Memory B cell (primary cell): Measurements from ENCODE around the gene MED26.

ENCODE experiments used
- ATAC-seq: fragments of 150-1000 bp; cut with Tn5 transposase; 2 replicates; pipeline ENCODE4 v1.10.0; 2021; ENCODE audit warnings: low read depth, mild to moderate bottlenecking, moderate library complexity
- DNase-seq, 2 donors: peaks; one replicate each; pipeline ENCODE4 v3.0.0; 2022; ENCODE audit warnings: low spot score in 2 of 2
- H3K27ac Mint-ChIP-seq: one replicate; pipeline ENCODE4 v1.8.0; 2022; ENCODE audit warnings: mild to moderate bottlenecking, moderate library complexity, mixed read lengths
- H3K27me3 Mint-ChIP-seq: one replicate; pipeline ENCODE4 v1.8.0; 2022; ENCODE audit warnings: mixed read lengths
- H3K36me3 Mint-ChIP-seq: one replicate; pipeline ENCODE4 v1.8.0; 2022; ENCODE audit warnings: mild to moderate bottlenecking, mixed read lengths
- H3K4me1 Mint-ChIP-seq: one replicate; pipeline ENCODE4 v1.8.0; 2022; ENCODE audit warnings: mixed read lengths
- H3K4me3 Mint-ChIP-seq: one replicate; pipeline ENCODE4 v1.8.0; 2022; ENCODE audit warnings: mild to moderate bottlenecking, moderate library complexity, mixed read lengths
- H3K9me3 Mint-ChIP-seq: one replicate; pipeline ENCODE4 v1.8.0; 2022; ENCODE audit warnings: mixed read lengths

The MED26 gene

DNA sequence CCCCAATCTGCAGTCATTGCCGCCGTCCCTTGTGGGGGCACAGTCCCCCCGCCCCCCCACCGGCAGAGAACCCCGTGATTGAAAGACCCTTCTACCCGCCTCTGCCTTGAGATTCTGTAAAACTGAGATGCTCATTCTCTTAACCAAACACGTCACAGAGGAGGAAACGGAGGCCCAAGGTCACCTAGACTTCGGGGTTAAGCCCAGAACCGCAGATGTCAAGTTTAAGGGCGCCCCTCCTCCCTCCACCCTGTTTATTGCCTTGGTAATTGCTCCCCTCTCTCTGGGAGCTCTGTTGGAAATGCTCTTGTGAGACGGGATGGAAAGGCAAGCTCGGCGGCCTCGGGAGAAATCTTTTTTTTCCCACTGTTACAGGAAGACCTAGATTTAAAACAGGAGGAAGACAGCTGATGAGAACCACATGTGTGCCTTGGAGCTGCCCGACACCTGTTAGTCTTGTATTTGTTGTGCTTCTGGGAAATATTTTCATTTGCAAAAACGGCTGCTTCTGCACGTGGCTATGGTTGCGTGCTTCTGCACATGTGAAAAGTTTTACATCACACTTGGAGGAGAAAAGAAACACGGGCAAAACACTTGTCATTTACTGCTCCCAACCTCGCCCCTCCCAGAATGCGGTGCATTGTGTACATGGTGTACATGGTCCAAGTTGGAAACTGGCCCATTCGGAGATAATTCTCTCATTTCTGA, 1.1 kb upstream of the MED26 start:
- Mint-ChIP-seq H3K4me1 (peaks cover 26% of the 10 kb centered on the region), H3K4me3 (peak overlapping the region; percentile 97), H3K36me3 (peaks cover 8% of the 10 kb centered on the region), H3K9me3 (no peaks in the 10 kb centered on the region), H3K27me3 (no peaks in the 10 kb centered on the region), H3K27ac (peak overlapping the region; percentile 94)
- DNase-seq (peak in 1 of 2 donors; percentile 29), ATAC-seq (peak; percentile 7)

DNA sequence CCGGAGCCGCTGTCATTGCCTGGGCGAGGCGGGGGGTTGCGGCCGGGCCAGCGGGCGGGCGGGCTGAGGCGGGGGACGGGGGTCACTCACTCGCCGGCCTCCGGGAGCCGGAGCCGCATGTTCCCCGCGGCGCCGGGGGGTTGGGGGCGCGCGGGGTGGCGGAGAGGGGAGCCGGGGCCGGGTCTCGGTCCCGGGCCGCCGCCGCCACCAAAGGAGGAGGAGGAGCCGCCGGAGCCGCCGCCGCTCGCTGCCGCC, 149 bp downstream of the MED26 start:
- Mint-ChIP-seq H3K27me3 (no peaks in the 10 kb centered on the region), H3K4me3 (peak overlapping the region; percentile 97), H3K27ac (peak overlapping the region; percentile 94), H3K4me1 (peaks cover 30% of the 10 kb centered on the region), H3K36me3 (peaks cover 8% of the 10 kb centered on the region), H3K9me3 (no peaks in the 10 kb centered on the region)
- DNase-seq, result no peak
- no peak for ATAC-seq

DNA sequence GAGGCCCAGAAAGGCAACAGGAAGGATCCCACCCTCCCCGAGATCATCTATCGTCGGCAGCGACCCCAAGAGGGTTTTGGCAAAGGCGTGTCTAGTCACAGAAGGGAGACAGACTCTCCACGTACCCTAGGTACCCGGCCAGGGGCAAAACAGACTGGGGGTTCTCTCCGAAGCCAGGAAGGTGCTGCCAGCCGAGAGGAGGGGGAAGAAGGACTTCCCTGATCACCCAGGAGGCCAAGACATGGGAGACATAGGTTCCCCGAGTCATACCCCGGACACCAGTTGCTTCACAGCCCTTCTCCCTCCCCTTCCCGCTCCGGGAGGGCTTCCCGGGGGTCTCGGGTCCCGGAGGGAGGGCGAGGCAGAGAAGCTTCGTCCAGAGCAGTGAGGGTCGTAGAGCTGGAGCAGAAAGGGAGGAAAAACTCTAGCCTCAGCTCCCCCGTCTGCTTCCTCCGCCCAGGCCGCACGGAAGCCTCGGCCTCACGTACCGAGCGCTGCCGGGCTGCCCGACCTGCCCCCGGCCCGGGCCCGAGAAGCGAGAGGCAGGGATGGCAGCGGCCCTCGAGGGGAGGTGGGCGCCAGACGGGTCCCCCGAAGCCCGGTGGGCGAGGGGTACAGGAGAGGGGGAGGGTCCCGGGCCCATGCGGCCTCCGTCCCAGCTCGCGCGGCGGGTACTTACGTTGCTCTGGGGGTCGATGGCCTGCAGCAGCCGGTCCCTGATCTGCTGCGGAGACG, 644 bp downstream of the MED26 start:
- H3K36me3 Mint-ChIP-seq, result peaks cover 8% of the 10 kb centered on the region
- DNase-seq, result peak; percentile 27 to 28
- peak overlapping the region; percentile 91 for H3K4me3 Mint-ChIP-seq
- H3K27ac Mint-ChIP-seq, result peak overlapping the region; percentile 82
- no peaks in the 10 kb centered on the region for H3K9me3 Mint-ChIP-seq
- no peak for ATAC-seq
- H3K4me1 Mint-ChIP-seq, result peaks cover 30% of the 10 kb centered on the region
- H3K27me3 Mint-ChIP-seq, result no peaks in the 10 kb centered on the region

DNA sequence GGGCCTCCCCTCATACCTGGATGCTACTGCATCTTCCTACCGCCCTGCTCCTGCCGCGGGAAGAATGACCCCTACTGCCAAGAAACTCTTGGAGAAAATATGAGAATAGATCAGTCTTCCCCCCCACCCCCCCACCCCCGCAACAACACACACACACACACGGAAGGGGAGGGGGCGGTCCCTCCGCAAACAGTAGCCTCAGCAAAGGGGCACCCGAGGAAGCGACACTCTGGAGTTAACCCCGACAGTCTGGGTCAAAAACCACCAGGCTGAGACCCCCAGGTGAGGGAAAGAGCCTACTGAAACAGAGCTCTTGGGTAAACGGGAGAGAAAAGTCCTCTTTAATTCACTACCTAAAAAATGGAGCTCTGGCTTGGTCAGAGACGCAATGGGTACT, 1.2 kb downstream of the MED26 start:
- H3K36me3 Mint-ChIP-seq, result peaks cover 6% of the 10 kb centered on the region
- DNase-seq, result no peak
- peak overlapping the region; percentile 91 for H3K4me3 Mint-ChIP-seq
- peaks cover 31% of the 10 kb centered on the region for H3K4me1 Mint-ChIP-seq
- ATAC-seq, result no peak
- no peaks in the 10 kb centered on the region for H3K27me3 Mint-ChIP-seq
- H3K27ac Mint-ChIP-seq, result peak overlapping the region; percentile 82
- no peaks in the 10 kb centered on the region for H3K9me3 Mint-ChIP-seq

DNA sequence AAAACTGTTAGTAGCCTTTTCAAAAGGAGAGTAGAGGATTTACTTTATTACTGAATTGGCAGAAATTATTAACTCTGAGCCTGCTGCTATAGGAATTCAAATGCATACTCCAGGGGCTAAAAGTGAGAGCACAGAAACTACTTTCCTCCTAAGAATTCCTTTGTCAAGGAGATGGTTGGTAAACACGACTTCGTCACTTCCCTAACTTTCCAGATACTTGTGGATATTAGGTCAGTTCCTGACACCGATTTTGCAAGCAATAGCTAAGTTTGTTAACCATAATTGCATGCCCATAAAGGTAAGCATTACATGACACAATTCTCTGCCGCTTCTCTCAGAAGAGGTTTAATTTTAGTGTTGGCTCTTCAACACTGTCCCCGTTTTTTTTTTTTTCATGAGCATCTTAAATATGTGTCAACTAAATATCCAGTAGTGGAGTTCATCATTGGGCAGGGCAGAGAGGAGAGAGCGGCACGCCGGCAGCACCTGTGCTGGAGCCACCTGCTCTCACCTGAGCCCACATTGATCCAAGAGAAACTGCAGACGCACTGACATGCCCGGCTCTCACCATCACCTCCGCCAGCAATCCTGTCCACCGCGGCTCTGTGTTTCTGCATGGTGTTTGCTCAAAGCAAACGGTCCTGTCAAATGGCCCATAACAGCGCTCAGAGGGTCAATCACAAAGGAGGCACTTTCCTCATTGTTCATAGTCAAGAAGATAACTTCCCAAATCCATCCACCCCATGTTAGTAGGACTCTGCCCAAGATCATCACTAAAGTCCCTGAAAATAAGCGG, 2.6 kb downstream of the MED26 start:
- ATAC-seq, result no peak
- H3K36me3 Mint-ChIP-seq, result peaks cover 6% of the 10 kb centered on the region
- DNase-seq, result no peak
- peaks cover 41% of the 10 kb centered on the region for H3K4me1 Mint-ChIP-seq
- H3K27ac Mint-ChIP-seq, result peak overlapping the region; percentile 81
- H3K27me3 Mint-ChIP-seq, result no peaks in the 10 kb centered on the region
- no peaks in the 10 kb centered on the region for H3K9me3 Mint-ChIP-seq
- H3K4me3 Mint-ChIP-seq, result no peak overlapping the region

DNA sequence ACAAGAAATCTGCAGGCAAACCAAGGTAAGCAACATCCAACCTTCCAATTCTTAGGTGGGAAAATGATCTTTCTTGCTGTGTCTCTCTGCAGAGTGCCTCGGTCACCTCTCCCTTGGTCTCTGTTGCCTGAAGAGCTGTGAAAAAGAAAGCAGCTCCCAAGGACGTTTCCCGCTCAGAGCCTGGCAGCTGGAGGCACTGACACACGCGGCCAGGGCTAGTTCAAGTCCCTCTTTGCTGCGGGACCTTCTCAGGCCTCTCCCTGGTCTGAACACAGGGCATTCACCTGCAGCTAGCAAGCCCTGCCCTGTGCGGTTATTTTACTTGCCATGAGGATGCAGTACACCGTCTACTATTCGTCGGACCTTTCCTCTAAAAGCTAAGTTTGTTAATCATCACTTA, 3.8 kb downstream of the MED26 start:
- no peak for ATAC-seq
- no peaks in the 10 kb centered on the region for H3K27me3 Mint-ChIP-seq
- H3K36me3 Mint-ChIP-seq, result peaks cover 6% of the 10 kb centered on the region
- H3K4me3 Mint-ChIP-seq, result no peak overlapping the region
- H3K4me1 Mint-ChIP-seq, result peaks cover 48% of the 10 kb centered on the region
- no peak overlapping the region for H3K27ac Mint-ChIP-seq
- H3K9me3 Mint-ChIP-seq, result no peaks in the 10 kb centered on the region
- no peak for DNase-seq

DNA sequence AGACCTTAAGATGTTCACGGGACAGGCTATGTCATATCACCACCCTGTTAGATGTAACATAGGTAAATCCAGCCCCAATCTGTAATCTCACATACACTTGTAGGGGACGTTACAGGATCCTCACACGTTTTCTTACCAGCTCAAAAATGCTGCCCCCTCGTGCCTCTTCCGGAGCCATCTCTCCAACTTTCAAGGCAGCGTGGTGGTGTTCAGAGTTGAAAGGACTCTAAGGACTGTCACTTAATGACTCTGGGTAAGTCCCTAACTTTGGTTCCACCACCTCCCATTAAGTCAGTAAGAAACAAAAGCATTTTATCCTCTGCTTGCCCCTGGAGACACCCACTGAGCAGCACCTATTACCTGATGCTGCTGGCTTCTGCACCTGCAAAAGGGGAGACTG, 4.4 kb downstream of the MED26 start:
- no peaks in the 10 kb centered on the region for H3K9me3 Mint-ChIP-seq
- H3K4me3 Mint-ChIP-seq, result no peak overlapping the region
- no peaks in the 10 kb centered on the region for H3K27me3 Mint-ChIP-seq
- H3K4me1 Mint-ChIP-seq, result peaks cover 52% of the 10 kb centered on the region
- peak overlapping the region; percentile 83 for H3K27ac Mint-ChIP-seq
- H3K36me3 Mint-ChIP-seq, result peaks cover 6% of the 10 kb centered on the region
- DNase-seq (no peak), ATAC-seq (no peak)

DNA sequence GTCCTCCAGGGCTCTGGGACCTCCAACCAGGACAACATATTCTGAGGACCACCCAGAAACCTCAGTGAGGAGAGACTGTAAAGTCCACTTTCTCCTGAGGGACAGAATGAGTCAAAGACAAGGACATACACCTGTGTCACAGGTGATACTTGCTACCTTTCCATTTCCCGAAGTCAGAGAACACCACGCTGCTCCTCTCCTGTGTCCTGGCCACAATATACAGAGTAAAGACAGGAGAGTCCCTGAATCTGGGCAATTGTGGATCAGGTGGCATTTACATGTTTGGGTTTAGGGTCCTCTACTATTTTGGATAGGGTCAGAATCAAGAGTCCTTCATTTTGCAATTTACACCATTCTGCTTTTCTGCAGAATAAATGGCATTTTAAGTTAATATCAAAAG, 4.9 kb downstream of the MED26 start:
- DNase-seq (no peak), ATAC-seq (no peak)
- Mint-ChIP-seq H3K27me3 (no peaks in the 10 kb centered on the region), H3K4me3 (no peak overlapping the region), H3K4me1 (peaks cover 57% of the 10 kb centered on the region), H3K27ac (peak overlapping the region; percentile 83), H3K9me3 (no peaks in the 10 kb centered on the region), H3K36me3 (peaks cover 6% of the 10 kb centered on the region)

DNA sequence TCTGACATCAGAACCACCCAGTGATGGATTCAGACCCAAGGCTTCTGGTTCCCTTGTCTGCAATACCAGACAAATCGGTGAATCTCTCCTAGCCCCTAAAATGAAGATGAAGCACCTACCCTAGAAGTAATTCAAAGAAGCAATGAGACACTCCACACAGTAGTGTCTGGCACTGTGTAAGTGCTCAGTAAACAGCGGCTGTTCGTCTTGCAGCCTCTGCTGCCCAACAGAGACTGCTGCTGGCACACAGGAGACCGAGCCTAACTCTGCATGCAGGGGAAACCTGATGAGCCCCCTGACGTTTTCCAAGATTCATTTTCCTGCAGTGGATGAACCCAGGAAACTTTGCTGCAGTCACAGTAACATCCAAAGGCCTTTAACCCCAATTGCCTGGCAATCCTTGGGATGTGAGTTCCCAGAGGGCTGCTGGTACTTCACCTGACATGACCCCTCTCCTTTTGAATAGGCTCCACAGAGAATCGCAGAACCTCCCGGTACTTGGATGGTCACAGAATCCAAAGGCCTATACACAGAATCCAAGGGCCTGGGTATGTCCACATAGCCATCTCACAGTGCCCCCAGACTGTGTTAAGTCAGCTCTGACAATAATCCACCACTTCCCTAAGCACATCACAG, 6.7 kb downstream of the MED26 start:
- peaks cover 66% of the 10 kb centered on the region for H3K4me1 Mint-ChIP-seq
- ATAC-seq (no peak), DNase-seq (no peak)
- H3K9me3 Mint-ChIP-seq, result no peaks in the 10 kb centered on the region
- H3K27ac Mint-ChIP-seq, result peak overlapping the region; percentile 18
- H3K36me3 Mint-ChIP-seq, result peaks cover 6% of the 10 kb centered on the region
- H3K27me3 Mint-ChIP-seq, result no peaks in the 10 kb centered on the region
- H3K4me3 Mint-ChIP-seq, result no peak overlapping the region

DNA sequence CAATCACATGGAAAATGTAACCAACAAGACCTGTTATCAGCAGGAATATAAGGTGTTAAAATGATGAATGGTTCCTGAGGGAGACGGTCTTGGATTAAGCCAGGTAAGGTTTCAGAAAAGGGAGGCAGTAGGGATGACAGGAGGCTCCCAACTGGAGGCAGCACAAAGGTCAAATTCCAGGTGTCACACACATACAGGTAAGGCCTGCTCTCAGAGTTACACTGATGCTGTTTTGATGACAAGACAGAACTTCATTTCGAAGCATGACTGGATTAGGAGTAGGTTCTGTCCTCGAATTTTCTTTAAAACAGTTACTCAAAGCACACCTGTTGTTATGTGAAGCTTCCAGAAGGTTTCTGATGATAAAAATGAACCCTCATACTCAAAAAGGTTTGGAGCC, 7.4 kb downstream of the MED26 start:
- no peak overlapping the region for H3K27ac Mint-ChIP-seq

DNA sequence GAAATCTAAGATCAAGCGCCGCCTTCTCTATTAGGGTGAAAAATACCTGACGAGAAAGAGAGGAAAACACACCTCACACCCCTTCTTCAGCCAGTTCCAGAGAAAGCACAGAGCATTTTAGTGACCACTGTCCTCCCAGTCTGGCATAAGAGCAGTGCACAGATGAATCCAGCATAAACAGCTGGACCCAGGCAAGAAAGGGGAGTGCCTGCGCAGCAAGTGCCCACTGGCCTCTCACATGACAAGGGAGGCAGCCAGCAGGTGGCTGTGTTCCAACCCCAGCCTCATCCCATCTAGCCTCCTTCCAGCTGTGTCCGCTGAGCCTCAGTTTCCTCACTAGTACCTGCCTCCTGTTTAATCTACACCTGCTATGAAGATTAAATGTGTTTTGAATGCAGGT, 8.0 kb downstream of the MED26 start:
- ATAC-seq (no peak), DNase-seq (no peak)
- H3K27me3 Mint-ChIP-seq, result no peaks in the 10 kb centered on the region
- H3K4me1 Mint-ChIP-seq, result peaks cover 67% of the 10 kb centered on the region
- no peaks in the 10 kb centered on the region for H3K36me3 Mint-ChIP-seq
- H3K27ac Mint-ChIP-seq, result no peak overlapping the region
- no peaks in the 10 kb centered on the region for H3K9me3 Mint-ChIP-seq
- no peak overlapping the region for H3K4me3 Mint-ChIP-seq

More for the DNA sequence above, 7.4 kb downstream of the MED26 start:
- H3K36me3 Mint-ChIP-seq, result peaks cover 3% of the 10 kb centered on the region
- no peaks in the 10 kb centered on the region for H3K9me3 Mint-ChIP-seq
- no peaks in the 10 kb centered on the region for H3K27me3 Mint-ChIP-seq
- ATAC-seq (no peak), DNase-seq (no peak)
- peaks cover 68% of the 10 kb centered on the region for H3K4me1 Mint-ChIP-seq
- H3K4me3 Mint-ChIP-seq, result no peak overlapping the region

DNA sequence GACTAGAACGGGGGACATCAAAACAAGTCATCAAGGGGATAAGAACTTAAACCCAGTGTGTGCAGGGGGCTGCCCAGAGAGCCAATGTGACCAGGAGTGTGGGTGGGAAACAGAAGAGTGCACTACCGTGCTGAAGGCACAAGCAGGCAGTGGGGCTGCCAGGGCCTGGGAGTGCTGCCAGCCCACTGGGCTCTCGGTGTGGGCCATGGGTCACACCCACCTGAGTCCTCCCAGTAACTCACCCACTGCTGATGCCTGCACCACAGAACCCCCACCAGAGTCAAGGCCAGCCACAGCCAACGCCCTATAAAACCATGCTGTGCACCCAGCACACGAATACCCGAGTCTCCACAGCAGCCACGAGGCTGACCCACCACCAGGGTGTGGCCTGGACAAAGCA, 8.5 kb downstream of the MED26 start:
- Mint-ChIP-seq H3K4me3 (peak overlapping the region; percentile 9), H3K27me3 (no peaks in the 10 kb centered on the region), H3K36me3 (no peaks in the 10 kb centered on the region), H3K27ac (peak overlapping the region; percentile 15), H3K9me3 (no peaks in the 10 kb centered on the region), H3K4me1 (peaks cover 70% of the 10 kb centered on the region)
- no peak for DNase-seq
- ATAC-seq, result no peak

DNA sequence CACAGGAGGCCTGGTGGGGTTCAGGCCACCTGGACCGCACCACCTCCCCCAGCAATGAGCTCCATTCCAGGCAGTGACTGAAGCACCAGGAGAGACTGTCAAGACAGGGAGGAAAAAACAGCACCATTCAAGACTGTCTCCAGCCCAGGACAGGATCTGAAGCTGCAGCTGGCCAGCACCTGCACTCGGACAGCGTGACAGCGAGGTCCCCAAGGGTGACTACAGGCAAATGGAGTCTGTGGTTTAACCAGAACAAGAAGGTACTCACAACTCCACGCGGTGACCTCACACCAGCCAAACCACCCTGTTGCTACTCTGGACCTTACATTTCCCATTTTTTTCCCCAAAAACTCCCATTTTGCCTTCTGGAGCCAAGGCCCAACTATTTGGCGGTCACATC, 9.8 kb downstream of the MED26 start:
- Mint-ChIP-seq H3K27me3 (no peaks in the 10 kb centered on the region), H3K9me3 (no peaks in the 10 kb centered on the region), H3K27ac (peak overlapping the region; percentile 28), H3K4me1 (peaks cover 68% of the 10 kb centered on the region), H3K36me3 (no peaks in the 10 kb centered on the region), H3K4me3 (peak overlapping the region; percentile 30)
- ATAC-seq, result no peak
- no peak for DNase-seq

DNA sequence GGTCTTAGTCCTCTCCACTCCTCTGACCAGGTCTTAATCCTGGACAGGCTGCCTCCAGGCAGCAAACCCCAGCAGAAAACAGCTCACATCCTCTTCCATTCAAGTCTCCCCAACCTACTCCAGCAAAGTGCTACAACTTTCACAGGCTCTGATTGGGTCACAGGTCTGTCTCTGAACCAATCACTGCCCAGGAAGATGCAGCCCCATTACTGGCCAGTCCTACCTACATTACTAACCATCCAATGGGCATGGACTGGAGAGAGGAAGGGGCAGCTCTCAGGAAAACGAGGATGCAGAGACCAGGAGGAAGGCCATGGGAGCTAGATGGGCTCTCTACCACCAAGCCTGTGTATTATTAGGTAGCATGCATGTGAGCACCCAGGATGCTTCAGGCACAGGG, 12.2 kb downstream of the MED26 start:
- Mint-ChIP-seq H3K4me3 (no peak overlapping the region), H3K27ac (no peak overlapping the region), H3K36me3 (no peaks in the 10 kb centered on the region), H3K9me3 (no peaks in the 10 kb centered on the region), H3K27me3 (no peaks in the 10 kb centered on the region), H3K4me1 (peaks cover 65% of the 10 kb centered on the region)
- DNase-seq (no peak), ATAC-seq (no peak)
